Osteocyte (in vitro differentiated cells): Measurements from ENCODE around the gene PUM1. TPM values are rescaled to one million over a fixed set of nuclear protein-coding genes. Genes with fewer than 3 reads are reported as not detected.
A peak's percentile ranks its signal among the peaks of the same experiment; 100 is the strongest.
"Not testable (repeated sequence)": the region's sequence is repeated elsewhere in the genome, so short reads cannot be mapped to it uniquely, and the experiment has no call there.

Source experiments
- DNase-seq: peaks from one replicate; pipeline ENCODE4 v3.0.0; 2021; ENCODE audit warnings: mixed read lengths; ENCODE audit not compliant: unreplicated experiment; ENCODE audit errors: extremely low spot score
- H3K27ac Mint-ChIP-seq: one replicate; pipeline ENCODE4 v1.8.0; 2021; ENCODE audit warnings: mild to moderate bottlenecking, mixed read lengths; ENCODE audit not compliant: unreplicated experiment
- H3K27me3 Mint-ChIP-seq: one replicate; pipeline ENCODE4 v1.8.0; 2021; ENCODE audit warnings: mixed read lengths; ENCODE audit not compliant: unreplicated experiment
- H3K36me3 Mint-ChIP-seq: one replicate; pipeline ENCODE4 v1.8.0; 2021; ENCODE audit warnings: mixed read lengths; ENCODE audit not compliant: unreplicated experiment
- H3K4me1 Mint-ChIP-seq: one replicate; pipeline ENCODE4 v1.8.0; 2021; ENCODE audit warnings: mixed read lengths; ENCODE audit not compliant: unreplicated experiment
- H3K4me3 Mint-ChIP-seq: one replicate; pipeline ENCODE4 v1.8.0; 2021; ENCODE audit warnings: mild to moderate bottlenecking, moderate library complexity, mixed read lengths; ENCODE audit not compliant: unreplicated experiment
- H3K9me3 Mint-ChIP-seq: one replicate; pipeline ENCODE4 v1.8.0; 2021; ENCODE audit warnings: mixed read lengths; ENCODE audit not compliant: unreplicated experiment
- CTCF ChIP-seq: fragments of 200-600 bp; sonication (generic); IDR thresholded peaks from 2 replicates; pipeline ENCODE4 v1.5.0; 2021; ENCODE audit warnings: antibody characterized with exemption, mild to moderate bottlenecking, moderate library complexity
- total RNA-seq: library from RNA; stranded (reverse); gene quantifications from 2 replicates; pipeline ENCODE4 v1.2.1, GENCODE V29; 2021

PUM1 gene
- total RNA-seq, 1 donor from 2014 or later, result 145 TPM

DNA sequence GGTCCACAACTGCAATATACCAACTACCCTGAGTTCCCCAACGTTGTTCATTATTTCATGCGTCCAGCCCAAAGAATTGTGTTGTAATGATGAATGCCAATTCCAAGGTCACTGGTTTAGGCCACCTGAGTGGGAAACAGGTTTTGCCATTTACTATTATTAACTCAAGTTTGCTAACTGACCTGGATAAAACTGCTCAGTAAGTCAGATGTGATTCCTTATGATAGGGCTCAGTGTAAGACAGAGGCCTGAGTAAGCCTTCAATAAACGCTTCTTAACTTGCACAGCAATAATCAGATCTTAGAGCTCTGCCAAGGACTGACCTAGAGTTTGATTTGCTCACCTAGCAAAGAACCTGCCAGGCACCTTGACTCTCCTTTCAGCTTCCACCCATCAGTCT is 10.0 kb downstream of the PUM1 start:
- no peak for TF ChIP-seq CTCF
- Mint-ChIP-seq H3K27ac (no peak overlapping the region), H3K36me3 (peaks cover 34% of the 10 kb centered on the region), H3K9me3 (no peaks in the 10 kb centered on the region), H3K27me3 (no peaks in the 10 kb centered on the region), H3K4me3 (no peak overlapping the region), H3K4me1 (peaks cover 36% of the 10 kb centered on the region)
- DNase-seq, result no peak

GRCh38 chr1:31054958-31055481 is 10.5 kb downstream of the PUM1 start:
- peaks cover 34% of the 10 kb centered on the region for H3K36me3 Mint-ChIP-seq
- peaks cover 38% of the 10 kb centered on the region for H3K4me1 Mint-ChIP-seq
- no peak for TF ChIP-seq CTCF
- DNase-seq, result no peak
- H3K27me3 Mint-ChIP-seq, result no peaks in the 10 kb centered on the region
- H3K9me3 Mint-ChIP-seq, result no peaks in the 10 kb centered on the region
- no peak overlapping the region for H3K27ac Mint-ChIP-seq
- H3K4me3 Mint-ChIP-seq, result no peak overlapping the region

DNA sequence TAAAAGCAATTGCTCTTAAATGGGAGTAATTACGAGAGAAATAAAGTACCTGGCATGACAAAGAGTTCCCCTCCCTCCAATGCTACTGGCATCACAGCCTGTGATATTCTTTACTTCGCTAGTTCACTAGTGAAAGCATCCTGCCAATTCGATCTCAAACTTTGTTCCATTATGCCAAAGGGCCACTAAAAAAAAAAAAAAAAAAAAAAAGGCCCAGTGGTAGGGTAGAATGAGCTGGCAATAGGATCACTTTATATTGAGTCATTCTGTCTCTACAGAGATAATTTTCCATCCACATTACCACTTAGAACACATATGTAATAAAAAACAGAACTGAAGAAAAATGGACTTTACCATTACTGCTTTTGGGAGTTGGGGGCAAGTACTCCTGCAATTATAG is 11.2 kb downstream of the PUM1 start:
- Mint-ChIP-seq H3K9me3 (no peaks in the 10 kb centered on the region), H3K36me3 (peaks cover 34% of the 10 kb centered on the region), H3K27me3 (no peaks in the 10 kb centered on the region), H3K27ac (peak overlapping the region; percentile 24), H3K4me3 (no peak overlapping the region), H3K4me1 (peaks cover 37% of the 10 kb centered on the region)
- TF ChIP-seq CTCF, result no peak
- DNase-seq, result no peak

DNA sequence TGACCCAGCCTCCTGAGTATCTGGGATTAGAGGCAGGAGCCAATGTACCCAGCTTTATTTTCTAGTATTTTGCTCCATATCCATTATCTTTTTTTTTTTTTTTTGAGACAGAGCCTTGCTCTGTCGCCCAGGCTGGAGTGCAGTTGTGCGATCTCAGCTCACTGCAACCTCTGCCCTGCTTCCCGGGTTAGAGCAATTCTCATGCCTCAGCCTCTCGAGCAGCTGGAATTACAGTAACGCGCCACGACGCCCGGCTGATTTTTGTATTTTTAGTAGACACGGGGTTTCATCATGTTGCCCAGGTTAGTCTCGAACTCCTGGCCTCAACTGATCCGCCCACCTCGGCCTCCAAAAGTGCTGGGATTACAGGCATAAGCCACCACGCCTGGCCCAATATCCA is 12.9 kb downstream of the PUM1 start:
- H3K27me3 Mint-ChIP-seq, H3K9me3 Mint-ChIP-seq, H3K4me3 Mint-ChIP-seq, DNase-seq: not testable (repeated sequence)
- Mint-ChIP-seq H3K36me3 (peaks cover 20% of the 10 kb centered on the region), H3K4me1 (peaks cover 33% of the 10 kb centered on the region), H3K27ac (peak overlapping the region; percentile 10)

DNA sequence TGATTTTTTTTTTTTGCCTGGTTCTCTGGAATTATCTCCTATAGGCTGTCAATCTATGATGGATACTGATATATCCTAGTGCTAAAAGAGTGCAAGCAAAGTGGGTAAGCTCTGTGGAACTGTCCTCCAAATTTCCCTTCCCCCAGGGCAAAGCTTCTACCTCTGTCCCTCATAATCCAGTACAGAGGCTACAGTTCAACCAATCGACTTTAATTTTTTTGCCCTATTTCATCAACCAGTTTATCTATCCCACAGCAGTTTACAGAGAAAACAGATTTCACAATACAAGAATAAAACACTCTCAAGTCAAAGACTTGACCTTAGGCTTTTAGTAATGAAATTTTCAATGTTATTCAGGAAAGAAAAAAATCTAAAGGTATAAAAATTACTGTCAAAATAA is 13.9 kb downstream of the PUM1 start:
- Mint-ChIP-seq H3K27me3 (no peaks in the 10 kb centered on the region), H3K36me3 (peaks cover 18% of the 10 kb centered on the region), H3K9me3 (no peaks in the 10 kb centered on the region), H3K4me3 (no peak overlapping the region), H3K27ac (no peak overlapping the region), H3K4me1 (peaks cover 41% of the 10 kb centered on the region)
- DNase-seq, result no peak
- TF ChIP-seq CTCF, result no peak

- H3K4me3 Mint-ChIP-seq, H3K9me3 Mint-ChIP-seq, DNase-seq, H3K27me3 Mint-ChIP-seq: not testable (repeated sequence)
- H3K27ac Mint-ChIP-seq, result peak overlapping the region; percentile 27
- peaks cover 26% of the 10 kb centered on the region for H3K4me1 Mint-ChIP-seq
- peaks cover 16% of the 10 kb centered on the region for H3K36me3 Mint-ChIP-seq
These were observed 18.0 kb downstream of the PUM1 start for GRCh38 chr1:31047507-31047906.
